ENCODE data around the gene DNAJA2. TPM values are rescaled to one million over a fixed set of nuclear protein-coding genes. Genes with fewer than 3 reads are reported as not detected.
"Not testable (repeated sequence)": the region's sequence is repeated elsewhere in the genome, so short reads cannot be mapped to it uniquely, and the experiment has no call there.

DNAJA2 gene
- total RNA-seq, 2 donors from 2014 or later: 65.1 to 68.2 TPM

- H3K27me3 Mint-ChIP-seq (ENCODE audit: insufficient read depth): no peaks in the 10 kb centered on the region
- H3K27me3 ChIP-seq (ENCODE audit: control insufficient read depth, insufficient read depth, low read length, poor library complexity, severe bottlenecking): no peaks in the 10 kb centered on the region
- no peaks in the 10 kb centered on the region for H3K9me3 Mint-ChIP-seq
- DNase-seq: no peak
- H3K36me3 ChIP-seq (ENCODE audit: control insufficient read depth, insufficient read depth, low read length): no peaks in the 10 kb centered on the region
- no peak overlapping the region for H3K4me3 ChIP-seq (ENCODE audit: low read length)
- H3K9ac ChIP-seq (ENCODE audit: extremely low read depth, low read length, poor library complexity, severe bottlenecking): no peak overlapping the region
- no peaks in the 10 kb centered on the region for H3K36me3 Mint-ChIP-seq (ENCODE audit: low read depth)
- WGBS, 2 experiments (ENCODE audit: insufficient coverage in 1 of 2, insufficient read length in 1 of 2): 91 to 100% methylated on average over 1 to 4 of the region's 4 CpGs
- H3K9me3 ChIP-seq (ENCODE audit: control insufficient read depth, low read length): no peaks in the 10 kb centered on the region
- H3K4me1 Mint-ChIP-seq: no peaks in the 10 kb centered on the region
- H3K27ac ChIP-seq (ENCODE audit: low read depth, low read length): no peak overlapping the region
- no peak overlapping the region for H3K4me3 Mint-ChIP-seq
- no peak for TF ChIP-seq CTCF (conservative IDR thresholded peaks at IDR 0.05)
- H3K4me1 ChIP-seq (ENCODE audit: control insufficient read depth, insufficient read depth, low read length): no peaks in the 10 kb centered on the region
- H3K27ac Mint-ChIP-seq: no peak overlapping the region
These were observed 24.8 kb downstream of the DNAJA2 start for GRCh38 chr16:46948548-46949166.

GRCh38 chr16:46947900-46948547 is 25.4 kb downstream of the DNAJA2 start:
- Histone ChIP-seq H3K36me3 (ENCODE audit: control insufficient read depth, insufficient read depth, low read length) (no peaks in the 10 kb centered on the region), H3K27ac (ENCODE audit: low read depth, low read length) (no peak overlapping the region), H3K9me3 (ENCODE audit: control insufficient read depth, low read length) (no peaks in the 10 kb centered on the region), H3K4me1 (ENCODE audit: control insufficient read depth, insufficient read depth, low read length) (no peaks in the 10 kb centered on the region), H3K27me3 (ENCODE audit: control insufficient read depth, insufficient read depth, low read length, poor library complexity, severe bottlenecking) (no peaks in the 10 kb centered on the region), H3K4me3 (ENCODE audit: low read length) (no peak overlapping the region), H3K9ac (ENCODE audit: extremely low read depth, low read length, poor library complexity, severe bottlenecking) (no peak overlapping the region)
- Mint-ChIP-seq H3K27me3 (ENCODE audit: insufficient read depth) (no peaks in the 10 kb centered on the region), H3K36me3 (ENCODE audit: low read depth) (no peaks in the 10 kb centered on the region), H3K27ac (no peak overlapping the region), H3K4me1 (no peaks in the 10 kb centered on the region), H3K4me3 (no peak overlapping the region), H3K9me3 (no peaks in the 10 kb centered on the region)
- DNase-seq: peak; percentile 59
- WGBS, 2 experiments (ENCODE audit: insufficient coverage in 1 of 2, insufficient read length in 1 of 2): 89 to 93% methylated on average over 7 of the region's 7 CpGs
- TF ChIP-seq CTCF (conservative IDR thresholded peaks at IDR 0.05): peak; percentile 82

GRCh38 chr16:46944713-46945112 is 28.8 kb downstream of the DNAJA2 start:
- DNase-seq; H3K27ac ChIP-seq (ENCODE audit: low read depth, low read length); H3K9me3 ChIP-seq (ENCODE audit: control insufficient read depth, low read length); H3K9ac ChIP-seq (ENCODE audit: extremely low read depth, low read length, poor library complexity, severe bottlenecking); H3K27ac Mint-ChIP-seq; H3K4me3 Mint-ChIP-seq; H3K4me1 ChIP-seq (ENCODE audit: control insufficient read depth, insufficient read depth, low read length); H3K27me3 ChIP-seq (ENCODE audit: control insufficient read depth, insufficient read depth, low read length, poor library complexity, severe bottlenecking); H3K36me3 ChIP-seq (ENCODE audit: control insufficient read depth, insufficient read depth, low read length); H3K4me3 ChIP-seq (ENCODE audit: low read length); H3K9me3 Mint-ChIP-seq; H3K4me1 Mint-ChIP-seq; H3K36me3 Mint-ChIP-seq (ENCODE audit: low read depth); H3K27me3 Mint-ChIP-seq (ENCODE audit: insufficient read depth): not testable (repeated sequence)
- 75 to 98% methylated on average over 5 to 8 of the region's 8 CpGs for WGBS, 2 experiments (ENCODE audit: insufficient coverage in 1 of 2, insufficient read length in 1 of 2)

Data from endodermal cell (in vitro differentiated cells).